DMS53 (cell line): ENCODE results near the gene LORICRIN.

Experiments
- DNase-seq: peaks from one replicate; lab custom pipeline; 2025; lab: John Stamatoyannopoulos, UW

Gene LORICRIN, protein sequence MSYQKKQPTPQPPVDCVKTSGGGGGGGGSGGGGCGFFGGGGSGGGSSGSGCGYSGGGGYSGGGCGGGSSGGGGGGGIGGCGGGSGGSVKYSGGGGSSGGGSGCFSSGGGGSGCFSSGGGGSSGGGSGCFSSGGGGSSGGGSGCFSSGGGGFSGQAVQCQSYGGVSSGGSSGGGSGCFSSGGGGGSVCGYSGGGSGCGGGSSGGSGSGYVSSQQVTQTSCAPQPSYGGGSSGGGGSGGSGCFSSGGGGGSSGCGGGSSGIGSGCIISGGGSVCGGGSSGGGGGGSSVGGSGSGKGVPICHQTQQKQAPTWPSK

DNA sequence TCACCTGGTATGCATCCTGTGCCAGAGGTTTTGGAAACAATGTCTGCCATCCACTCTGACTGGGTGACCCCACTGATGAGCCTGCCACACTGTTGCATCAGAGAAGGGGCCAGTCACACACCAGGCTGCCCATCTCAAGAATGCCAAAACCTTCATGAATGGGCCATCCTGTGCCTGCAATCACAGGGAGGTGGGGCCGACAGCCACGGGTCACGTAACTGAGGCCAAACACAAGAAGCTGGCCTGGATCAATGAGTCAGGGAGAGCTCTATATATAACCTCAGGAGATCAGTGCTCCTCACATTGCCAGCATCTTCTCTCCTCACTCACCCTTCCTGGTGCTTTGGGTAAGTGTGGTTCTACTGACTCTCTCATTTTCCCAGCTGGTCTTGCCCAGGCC, at the start of gene LORICRIN:
Gene LORICRIN (plus strand): TSS at position 301 of the 400 bp plus-strand sequence. CDS start 1,263 bp downstream, outside the sequence.
- DNase-seq: no peak

DNA sequence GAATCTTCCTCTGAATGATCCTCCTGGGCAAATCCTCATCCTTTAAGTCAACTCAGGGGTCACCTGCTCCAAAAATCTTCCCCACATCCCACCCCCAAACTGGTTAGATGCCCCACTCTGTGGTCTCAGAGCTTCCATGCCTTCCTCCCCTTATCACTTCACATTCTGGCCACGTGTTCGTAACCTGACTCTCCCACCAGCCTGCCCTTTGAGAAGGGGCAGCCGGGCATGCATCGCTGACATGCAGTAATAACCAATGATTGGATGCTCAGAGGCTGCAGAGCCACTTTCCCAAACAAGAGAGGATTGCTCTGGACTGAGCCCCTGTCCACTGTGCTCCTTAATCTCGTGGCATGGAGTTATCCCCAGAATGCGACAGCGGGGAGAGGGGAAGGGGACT, 49.3 kb upstream of the LORICRIN start:
- DNase-seq: no peak

DNA sequence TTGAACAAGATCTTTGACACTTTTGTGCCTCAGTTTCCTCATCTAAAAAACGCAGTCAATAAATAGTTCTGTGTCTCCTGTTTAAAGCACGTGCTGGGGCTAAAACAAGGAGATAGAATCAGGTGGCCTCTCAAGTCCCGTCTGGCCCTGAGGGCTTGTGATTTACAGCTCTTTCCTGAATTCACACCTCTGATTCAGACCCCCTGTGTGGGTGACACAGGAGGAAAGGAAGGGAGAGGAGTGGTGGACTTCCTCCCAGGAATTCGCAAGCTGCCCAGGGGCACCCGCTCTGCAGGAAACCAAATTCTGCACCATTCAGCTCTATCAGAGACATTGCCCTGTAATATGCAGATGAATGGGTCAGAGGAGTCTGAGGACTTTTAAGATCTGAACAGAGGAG, 47.3 kb upstream of the LORICRIN start:
- no peak for DNase-seq

DNA sequence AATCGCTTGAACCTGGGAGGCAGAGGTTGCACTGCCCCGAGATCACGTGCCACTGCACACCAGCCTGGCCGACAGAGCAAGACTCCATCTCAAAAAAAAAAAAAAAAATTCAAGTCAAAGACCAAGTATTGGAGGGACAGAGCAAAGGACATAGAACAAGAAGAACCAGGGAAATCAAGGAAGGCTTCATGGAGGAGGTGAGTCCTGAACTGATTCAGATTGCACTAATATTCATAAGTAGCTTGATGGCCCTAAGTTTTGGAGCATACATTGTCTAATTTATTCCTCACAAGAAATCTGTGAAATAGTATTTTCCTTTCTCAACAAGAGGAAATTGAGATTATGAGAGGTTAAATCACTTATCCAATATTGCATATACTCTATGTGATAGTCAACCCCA, 46.0 kb upstream of the LORICRIN start:
- DNase-seq: no peak

DNA sequence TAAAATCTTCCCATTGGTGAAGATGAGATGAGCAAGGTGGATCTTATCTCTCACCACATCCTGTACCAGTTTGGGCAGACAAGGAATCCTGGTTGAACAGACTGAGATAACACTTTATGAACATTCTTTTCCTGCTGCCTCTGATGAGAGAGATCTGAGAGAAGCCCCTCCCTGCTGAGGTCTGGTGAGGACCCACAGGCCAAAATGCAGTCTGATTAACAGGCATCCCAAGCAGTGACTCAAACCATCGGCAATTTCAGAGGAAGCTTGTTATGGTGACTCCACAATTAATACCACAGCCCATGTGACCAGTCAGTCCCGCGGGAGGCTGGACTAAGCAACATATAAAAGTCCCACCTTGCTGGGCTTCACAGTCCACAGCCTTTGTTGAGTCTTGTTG, 42.3 kb upstream of the LORICRIN start, which contains the start of gene PRR9:
Gene PRR9 (plus strand): TSS at position 373 of the 400 bp plus-strand sequence. CDS start 561 bp downstream, outside the sequence.
- no peak for DNase-seq

DNA sequence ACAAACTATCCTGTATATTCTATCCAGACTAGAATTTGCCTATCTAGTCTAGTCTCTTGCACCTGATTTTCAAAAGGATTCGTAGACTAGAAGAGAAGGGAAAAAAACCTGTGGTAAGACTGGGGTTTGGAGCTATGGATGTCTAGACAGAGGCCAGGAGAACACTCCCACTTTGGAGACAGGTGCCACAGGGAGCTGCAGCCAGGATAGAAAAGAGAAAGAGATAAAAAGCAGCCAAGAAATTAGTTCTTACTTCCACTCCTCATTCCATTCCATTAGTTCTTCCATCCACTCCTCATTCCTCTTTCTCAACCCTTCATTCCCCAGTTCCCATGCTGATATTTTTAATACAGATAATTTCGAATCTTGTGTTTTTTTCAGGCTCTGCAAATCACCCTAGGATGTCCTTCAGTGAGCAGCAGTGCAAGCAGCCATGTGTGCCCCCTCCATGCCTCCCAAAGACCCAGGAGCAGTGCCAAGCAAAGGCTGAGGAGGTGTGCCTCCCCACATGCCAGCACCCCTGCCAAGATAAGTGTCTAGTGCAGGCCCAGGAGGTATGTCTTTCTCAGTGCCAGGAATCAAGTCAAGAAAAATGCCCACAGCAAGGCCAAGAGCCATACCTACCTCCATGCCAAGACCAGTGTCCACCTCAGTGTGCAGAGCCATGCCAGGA, 41.6 kb upstream of the LORICRIN start:
- DNase-seq: no peak

DNA sequence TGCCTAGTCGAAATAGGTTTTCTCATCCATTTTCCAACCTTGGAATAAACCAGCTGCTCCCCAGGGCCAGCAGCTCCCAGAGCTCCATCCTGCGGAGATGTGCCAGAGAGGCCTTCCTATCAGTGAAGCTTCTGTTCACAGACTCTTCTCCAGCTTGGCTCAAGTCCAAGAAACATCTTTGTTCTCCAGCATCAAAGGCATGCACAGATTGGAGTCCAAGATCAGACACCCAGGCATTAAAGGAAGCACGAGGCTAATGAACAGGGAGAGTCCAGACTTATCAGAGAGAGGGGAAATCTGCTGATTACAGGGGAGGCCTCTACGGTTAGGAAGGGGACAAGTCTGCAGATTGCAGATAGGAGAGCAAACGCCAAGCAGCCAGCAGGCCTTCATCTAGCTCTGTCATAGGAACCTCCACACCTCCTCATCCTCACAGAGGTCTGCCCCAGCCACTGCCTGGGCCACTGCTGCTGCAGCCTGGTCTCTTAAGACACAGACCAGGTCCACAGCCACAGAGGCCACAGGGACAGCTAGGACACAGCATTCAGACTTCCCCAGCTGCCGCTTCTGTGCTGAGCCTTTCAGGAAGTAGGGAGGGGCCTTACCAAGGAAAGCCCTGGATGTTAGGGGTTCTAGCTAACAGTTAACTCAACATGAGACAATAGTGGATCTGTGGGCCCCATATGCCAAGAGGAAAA, 38.7 kb upstream of the LORICRIN start:
- no peak for DNase-seq

DNA sequence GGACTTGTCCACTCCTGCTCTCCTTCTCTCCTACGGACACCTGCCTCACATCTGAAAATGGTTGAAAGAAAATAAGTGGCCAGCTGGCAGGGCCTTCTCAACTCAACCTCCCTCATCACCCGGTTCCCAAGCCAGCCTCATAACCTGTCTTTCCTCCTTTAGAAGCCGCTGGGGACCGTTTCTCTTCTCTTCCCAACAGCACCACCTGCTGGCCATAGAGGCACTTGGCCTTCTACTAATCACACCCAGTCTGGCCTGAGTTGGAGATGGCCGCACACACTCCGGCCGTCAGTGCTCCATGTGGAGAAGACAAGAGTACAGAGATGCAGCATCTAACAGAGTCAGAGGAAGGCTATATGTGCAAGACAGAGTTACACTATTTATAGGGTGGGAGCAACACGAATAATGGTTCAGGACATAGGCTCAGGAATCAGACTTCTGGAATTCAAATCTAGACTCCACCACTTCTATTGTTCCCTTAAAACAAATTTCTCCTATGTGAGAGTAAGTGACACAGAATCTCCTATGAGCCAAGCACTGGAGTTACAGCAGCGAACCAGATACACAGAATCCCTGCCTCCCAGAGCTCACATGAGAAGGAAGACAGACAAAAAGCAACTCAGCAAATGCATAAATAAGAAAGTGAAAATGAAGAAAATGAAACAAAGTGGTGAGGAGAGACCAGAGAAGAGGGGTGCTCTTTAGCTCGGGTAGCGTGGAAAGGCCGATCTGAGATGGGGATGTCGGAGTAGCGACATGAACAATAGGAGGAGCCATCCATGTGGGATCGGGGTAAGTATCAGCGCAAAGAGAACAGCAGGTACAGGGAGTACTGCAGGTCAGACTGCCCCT, 36.2 kb upstream of the LORICRIN start:
- peak; percentile 79 for DNase-seq

DNA sequence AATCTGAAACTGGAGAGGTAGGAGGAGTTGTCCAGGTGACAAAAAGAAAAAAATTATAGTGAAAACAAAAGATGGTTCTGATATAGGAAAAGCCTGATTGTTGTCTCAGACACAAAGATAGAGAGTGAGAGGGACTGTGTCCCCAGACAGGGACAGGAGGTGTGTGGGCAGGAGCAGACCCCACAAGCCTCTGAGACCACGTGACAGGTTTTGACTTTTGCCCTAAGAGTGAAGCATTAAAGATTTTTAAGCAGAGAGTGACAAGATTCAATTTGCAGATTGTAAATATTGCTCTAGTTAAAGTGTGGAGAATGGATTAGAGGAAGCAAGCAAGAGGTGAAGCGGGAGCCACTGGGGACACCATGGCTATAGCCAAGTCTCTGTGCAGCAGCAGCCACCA, 31.7 kb upstream of the LORICRIN start:
- no peak for DNase-seq

DNA sequence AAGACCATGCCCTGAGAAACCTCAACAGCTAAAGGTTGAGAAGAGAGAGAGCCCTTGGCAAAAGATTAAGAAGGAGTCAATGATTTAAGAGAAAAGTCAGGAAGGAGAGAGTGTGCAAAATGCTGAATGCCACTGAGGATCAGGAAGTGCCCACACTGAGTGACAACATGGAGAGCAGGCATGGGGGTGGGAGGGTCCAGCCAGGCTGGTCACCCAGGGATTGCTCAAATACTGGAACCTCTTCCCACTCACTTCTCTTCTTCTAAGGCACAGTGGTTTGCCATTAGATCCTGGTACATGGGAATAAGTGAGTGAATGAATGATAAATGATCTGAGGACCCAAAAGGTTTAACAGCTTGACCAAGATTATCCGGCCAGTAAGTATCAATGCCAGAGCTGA, 31.0 kb upstream of the LORICRIN start:
- DNase-seq: no peak

DNA sequence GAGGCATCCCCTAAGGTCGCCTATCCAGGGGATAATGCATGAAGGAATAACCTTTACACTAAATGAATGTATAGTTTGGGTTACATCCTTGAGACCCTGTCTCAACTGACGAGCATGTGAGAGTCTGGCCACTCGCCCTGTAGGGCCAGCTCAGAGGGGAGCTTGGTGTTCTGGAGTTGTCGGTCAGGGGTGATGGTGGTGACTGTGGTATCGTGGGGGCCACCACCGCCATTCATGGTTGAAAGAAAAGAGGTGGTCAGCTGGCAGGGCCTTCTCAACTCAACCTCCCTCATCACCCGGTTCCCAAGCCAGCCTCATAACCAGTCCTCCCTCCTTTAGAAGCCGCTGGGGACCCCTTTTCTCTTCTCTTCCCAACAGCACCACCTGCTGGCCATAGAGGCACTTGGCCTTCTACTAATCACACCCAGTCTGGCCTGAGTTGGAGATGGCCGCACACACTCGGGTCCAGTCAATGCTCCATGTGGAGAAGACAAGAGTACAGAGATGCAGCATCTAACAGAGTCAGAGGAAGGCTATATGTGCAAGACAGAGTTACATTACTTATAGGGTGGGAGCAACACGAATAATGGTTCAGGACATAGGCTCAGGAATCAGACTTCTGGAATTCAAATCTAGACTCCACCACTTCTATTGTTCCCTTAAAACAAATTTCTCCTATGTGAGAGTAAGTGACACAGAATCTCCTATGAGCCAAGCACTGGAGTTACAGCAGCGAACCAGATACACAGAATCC, 30.2 kb upstream of the LORICRIN start:
- peak; percentile 27 for DNase-seq

DNA sequence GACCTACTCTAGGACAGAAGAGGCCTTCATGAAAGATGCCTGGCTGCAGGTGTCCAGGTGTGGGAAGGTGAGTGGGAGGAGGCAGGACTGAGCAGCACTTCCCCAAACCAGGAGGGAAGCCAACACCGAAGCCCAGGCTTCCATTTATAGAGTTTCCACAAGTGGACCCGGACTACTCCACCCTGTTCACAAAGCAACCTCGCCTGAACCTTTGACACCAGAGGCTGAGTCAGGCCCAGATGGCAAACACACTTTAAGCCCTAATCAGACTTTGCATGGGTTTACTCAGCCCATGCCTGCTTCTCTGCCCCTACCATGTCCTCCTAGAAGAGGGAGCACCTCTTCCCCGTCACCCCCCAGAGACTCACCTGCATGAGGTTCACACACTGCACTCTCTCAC, 28.1 kb upstream of the LORICRIN start:
- DNase-seq: no peak

DNA sequence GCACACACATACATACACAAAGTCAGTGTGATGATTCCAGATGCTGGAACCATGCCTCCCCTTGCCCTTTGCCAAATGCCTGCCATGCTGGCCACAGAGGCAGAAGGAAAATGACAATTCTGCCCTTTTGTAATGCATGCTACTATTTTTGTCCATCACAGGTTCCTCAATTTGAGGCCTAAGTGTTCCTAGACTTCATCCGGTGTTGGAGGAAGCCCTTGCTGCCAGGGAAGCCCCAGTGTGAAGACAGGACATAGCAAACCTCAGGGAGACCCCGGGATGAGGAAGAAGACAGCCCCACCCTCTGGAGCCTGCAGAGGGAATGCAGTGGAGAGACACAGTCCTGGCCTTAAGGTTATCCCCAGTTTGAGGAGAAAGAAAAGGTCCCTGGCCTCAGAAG, 27.7 kb upstream of the LORICRIN start:
- no peak for DNase-seq

DNA sequence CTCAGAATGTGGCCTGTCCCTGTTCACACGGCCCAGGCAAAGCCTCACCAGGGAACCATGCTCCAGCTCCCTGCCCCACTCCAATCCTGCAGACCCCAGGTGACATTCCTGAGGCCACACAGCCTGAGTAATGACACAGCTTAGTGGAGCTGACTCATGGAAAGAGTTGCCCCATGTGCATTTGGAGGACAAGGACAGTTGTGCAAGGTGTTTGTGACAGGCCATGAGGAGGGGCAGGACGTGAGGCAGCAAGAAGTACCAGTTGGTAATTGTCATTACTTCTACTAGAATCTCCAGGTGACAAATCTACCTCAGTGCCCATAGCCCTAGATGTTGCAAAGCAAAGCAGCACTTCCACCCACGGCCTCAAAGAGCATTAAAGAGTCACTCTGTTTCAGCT, 26.9 kb upstream of the LORICRIN start:
- no peak for DNase-seq

DNA sequence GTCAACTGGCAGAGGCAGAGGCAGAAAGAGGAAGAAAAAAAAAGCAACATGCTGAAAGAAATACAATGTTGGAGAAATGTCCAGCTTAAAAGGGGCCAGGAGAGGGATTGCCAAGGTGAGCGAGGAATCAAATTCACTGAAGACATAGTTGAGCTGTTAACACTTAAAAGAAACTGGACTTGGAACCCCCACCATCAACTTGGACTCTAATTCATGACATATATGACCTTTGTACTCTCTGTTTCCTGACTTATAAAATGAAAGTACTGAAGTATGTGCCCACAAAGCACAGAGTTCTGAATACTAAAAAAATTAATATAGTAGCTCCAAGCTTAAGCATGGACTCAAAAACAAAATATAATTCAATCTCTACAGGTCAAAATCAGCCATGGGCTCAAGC, 26.0 kb upstream of the LORICRIN start:
- no peak for DNase-seq

DNA sequence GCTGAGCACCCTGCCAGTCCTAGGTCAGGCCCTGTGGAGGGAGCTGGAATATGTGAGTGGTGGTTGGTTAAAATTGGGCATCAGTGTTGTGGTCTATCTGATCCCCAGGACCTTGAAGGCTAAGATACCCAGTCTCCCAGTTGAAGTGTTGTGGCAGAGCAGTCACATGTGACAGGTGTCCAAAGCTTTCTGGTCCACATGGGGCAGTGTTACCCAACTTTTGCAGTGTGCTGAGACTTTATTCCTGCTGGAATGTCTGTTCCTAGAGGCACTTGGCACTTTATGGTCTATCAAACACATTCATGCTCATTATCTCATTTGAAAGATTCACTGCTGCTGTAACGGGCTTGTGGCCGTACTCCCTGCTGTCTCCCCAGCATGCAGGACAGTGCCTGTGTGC, 21.0 kb upstream of the LORICRIN start:
- peak; percentile 11 for DNase-seq

DNA sequence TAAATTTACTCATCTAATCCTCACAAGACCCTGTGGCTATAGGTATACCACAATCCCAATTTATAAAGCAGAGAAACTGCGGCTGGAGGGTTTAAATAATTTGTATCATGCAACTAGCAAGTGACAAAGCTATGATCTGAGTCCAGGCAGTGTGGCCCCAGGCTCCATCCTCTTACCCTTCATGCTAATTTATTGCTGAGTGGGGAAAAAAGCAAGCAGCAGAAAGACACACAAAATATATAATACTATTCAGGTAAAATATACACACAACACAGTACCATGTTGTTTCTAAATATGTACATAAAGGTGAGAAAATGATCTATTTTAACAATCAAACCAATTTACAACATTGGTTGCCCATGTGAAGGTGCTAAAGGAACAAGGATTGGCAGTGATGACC, 17.3 kb upstream of the LORICRIN start:
- no peak for DNase-seq

DNA sequence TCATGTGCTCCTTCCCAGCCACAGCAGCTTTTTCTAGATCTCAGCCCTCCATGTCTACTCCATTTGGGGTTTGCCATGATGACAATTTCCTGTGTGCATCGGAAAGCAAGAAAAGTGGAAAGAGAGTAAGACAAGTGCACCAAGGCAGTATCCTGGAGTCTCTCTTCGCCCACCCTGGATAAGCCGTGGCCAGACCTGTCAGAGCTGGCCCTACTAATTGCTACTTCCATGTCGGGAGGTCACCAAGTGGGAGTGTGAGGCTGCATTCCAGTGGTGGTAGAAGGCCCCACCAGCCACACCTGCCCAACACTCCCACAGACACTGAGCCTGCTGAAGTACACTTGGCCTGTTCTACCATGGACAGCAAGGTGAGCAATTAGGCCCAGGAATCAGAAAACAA, 14.0 kb upstream of the LORICRIN start:
- DNase-seq: no peak

DNA sequence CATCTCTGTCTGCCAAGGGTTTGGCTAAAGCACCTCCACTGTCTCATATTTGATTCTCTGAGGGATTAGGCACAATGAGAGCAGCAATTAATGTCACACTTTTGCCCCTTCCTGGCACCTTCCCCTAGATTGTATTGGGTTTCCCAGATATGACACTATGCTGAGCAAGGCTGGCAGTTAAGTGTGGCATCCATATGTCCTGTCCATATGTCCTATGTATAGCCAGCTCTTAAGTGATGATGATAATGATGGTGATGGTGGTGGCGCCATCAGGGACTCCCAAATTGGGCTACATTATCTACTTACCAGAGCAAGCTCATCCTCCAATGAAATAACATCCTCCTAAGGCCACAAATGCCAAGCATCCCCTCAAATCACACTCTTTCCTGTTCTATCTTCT, 13.5 kb upstream of the LORICRIN start:
- DNase-seq: no peak

DNA sequence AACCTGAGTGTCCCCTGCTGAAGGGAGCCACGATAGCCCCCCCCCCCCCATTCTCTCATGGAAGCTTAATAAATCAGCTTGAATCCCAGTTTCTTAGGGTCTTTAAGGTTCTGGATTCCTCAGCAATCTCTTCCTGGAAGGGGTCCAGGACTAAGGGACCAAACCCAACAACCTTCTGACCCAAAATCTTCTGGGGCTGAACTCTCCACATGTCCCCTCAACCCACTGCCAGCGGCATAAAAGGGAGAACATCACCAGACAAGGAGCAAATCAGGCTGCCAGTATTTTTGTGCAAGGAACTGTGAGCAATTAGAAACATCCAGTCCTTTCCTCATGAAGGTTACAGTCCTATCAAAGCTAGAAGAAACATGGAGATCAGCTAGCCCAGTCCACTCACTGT, 12.7 kb upstream of the LORICRIN start:
- DNase-seq: no peak

DNA sequence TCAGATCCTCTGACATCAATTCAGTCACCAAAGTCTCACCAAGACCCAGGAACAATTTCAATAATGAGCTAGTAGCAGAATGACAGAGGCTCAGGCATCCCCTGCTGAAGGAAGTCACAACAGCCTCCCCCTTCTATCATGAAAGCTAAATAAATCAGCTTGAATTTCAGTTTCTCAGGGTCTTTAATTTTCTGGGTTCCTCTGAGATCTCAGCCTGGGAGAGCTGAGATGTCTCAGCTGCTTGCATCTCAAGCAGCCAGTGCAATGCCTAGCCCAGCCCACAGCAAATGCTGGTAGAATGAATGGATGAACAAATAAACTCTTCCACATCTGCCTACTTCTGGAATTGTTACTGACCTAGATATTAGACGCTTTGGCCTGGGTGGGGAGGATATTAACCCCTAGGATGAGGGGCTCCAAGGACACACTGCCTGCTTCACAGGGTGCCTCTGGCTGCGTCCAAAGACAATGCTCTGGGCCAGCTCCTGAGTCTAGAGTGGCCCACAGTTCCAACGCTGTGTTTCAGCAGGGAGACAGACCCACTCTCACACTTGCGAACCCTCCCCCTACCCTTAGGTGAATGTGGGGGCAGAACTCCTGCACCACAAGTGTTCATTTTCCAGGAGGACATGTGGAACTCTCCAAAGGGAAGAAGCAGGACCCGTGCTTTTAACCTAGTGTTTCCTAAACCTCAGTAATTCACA, 11.2 kb upstream of the LORICRIN start:
- no peak for DNase-seq
